ENCODE measurements around the gene SULT1C2. TPM values are rescaled to one million over a fixed set of nuclear protein-coding genes. Genes with fewer than 3 reads are reported as not detected.

Gene SULT1C2
- total RNA-seq, result not detected

DNA sequence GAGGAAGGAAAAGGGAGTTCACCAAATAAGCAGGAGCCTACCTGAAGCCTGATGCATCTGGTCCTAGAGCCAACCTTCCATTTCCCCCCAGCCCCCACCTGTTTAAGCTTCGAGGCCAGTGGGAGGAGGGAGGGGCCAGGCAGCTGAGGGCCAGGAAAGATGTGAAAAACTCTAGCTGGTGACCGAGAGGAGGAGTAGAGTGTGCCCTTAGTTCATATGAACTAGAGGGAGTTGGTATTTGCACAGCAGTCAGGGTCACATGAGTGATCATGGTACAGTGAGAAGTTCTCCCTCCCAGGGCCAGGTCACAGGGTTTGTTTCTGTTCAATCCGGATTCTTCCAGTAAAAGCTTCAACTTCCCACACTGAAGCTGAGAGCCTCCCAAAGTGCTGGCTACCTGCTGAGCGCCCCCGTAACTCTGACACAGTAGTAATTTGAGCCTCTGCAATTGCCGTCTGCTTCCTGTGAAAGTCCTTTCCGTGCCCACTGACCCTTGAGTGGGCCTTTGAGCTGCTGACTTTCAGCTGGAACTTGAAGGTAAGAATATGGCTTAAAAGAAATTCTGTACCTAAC lies at the start of gene SULT1C2:
TSS of gene SULT1C2 (plus strand) at position 362 of the 573 bp plus-strand sequence. CDS start 4,773 bp downstream, outside the sequence.
- Mint-ChIP-seq H3K4me1 (no peaks in the 10 kb centered on the region), H3K4me3 (no peak within 1 kb of the TSS), H3K9me3 (peaks cover 4% of the 10 kb centered on the region), H3K27me3 (peaks cover 8% of the 10 kb centered on the region), H3K36me3 (no peaks in the 10 kb centered on the region), H3K27ac (no peak within 1 kb of the TSS)
- POLR2A ChIA-PET, result no interaction called here
- DNase-seq (no peak), ATAC-seq (ENCODE audit: low read depth) (no peak)

DNA sequence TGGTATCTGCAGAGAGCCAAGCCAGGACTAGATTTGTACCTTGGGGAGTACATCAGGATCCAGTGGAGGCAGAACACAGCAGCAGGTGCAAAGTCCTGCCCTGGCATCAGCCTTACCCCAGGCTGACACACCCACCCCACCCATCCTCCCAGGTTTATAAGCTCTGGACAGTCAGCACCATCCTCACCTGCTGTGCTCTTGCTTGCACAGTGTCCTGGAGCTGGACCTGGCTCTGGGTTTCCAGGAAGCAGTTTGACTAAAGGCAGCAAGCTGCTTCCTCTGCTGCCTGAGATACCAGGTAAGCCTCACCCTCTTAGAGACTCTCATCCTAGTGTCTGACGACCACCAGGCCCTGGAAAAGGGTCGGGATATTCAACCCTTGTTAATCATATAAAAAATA lies 48.9 kb upstream of the SULT1C2 start, which contains the start of gene SULT1C3:
TSS of gene SULT1C3 (plus strand) at position 183 of the 400 bp plus-strand sequence. CDS start 7,227 bp downstream, outside the sequence.
- H3K4me3 Mint-ChIP-seq, result no peak within 1 kb of the TSS

DNA sequence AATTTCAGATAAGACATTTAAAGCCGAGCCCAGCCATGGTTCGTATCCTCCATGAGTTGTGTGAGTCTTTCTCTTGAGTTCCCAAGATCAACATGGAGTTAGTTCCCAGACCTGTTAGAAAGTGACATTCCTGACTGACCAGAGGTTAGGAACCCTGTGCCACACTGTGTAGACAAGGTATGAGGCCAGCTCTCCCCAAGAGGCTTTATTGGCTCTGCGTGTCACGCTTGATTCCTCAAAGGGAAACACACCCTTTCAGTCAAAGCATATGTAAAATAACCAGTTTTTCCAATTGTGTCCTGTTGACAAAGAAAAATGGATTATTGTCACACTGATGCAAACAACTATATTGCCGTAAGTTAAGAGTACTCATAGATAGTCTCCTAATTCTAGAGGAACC lies 47.7 kb upstream of the SULT1C2 start:
- H3K4me1 Mint-ChIP-seq, result no peaks in the 10 kb centered on the region
- no peaks in the 10 kb centered on the region for H3K27me3 Mint-ChIP-seq

More for the DNA sequence above, 48.9 kb upstream of the SULT1C2 start, which contains the start of gene SULT1C3:
- POLR2A ChIA-PET, result no interaction called here
- Mint-ChIP-seq H3K27me3 (no peaks in the 10 kb centered on the region), H3K4me1 (no peaks in the 10 kb centered on the region), H3K27ac (no peak within 1 kb of the TSS), H3K36me3 (no peaks in the 10 kb centered on the region), H3K9me3 (peaks cover 8% of the 10 kb centered on the region)
- DNase-seq, result no peak
- ATAC-seq (ENCODE audit: low read depth), result no peak

DNA sequence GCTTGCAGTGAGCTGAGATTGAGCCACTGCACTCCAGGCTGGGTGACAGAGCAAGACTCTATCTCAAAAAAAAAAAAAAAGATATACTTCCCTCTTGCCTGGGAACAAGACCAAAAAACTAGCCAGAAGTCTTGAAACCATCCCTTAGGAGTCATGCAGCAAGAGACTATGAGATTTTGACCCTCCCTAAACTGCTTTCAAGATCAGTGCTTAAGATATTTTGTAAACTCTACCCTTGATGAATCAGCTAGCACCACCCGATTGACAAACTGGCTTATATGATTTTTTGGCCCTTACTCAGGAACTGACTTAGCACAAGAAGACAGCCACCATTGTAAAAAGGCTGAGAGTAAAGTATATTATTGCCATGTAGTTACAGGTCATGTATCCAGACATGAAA lies 45.1 kb upstream of the SULT1C2 start:
- POLR2A ChIA-PET, result interaction anchor here (0.7 kb wide), 1 partner anchor 121 kb away, joined by 3 read pairs; no protein-coding TSS in a partner anchor
- Mint-ChIP-seq H3K9me3 (no peaks in the 10 kb centered on the region), H3K36me3 (no peaks in the 10 kb centered on the region), H3K4me3 (no peak overlapping the region), H3K27me3 (no peaks in the 10 kb centered on the region), H3K27ac (no peak overlapping the region), H3K4me1 (no peaks in the 10 kb centered on the region)
- ATAC-seq (ENCODE audit: low read depth), result no peak
- no peak for DNase-seq

More for the DNA sequence above, 47.7 kb upstream of the SULT1C2 start:
- no peak for DNase-seq
- Mint-ChIP-seq H3K27ac (no peak overlapping the region), H3K9me3 (peaks cover 6% of the 10 kb centered on the region), H3K4me3 (no peak overlapping the region), H3K36me3 (no peaks in the 10 kb centered on the region)
- ATAC-seq (ENCODE audit: low read depth), result no peak
- POLR2A ChIA-PET, result no interaction called here

DNA sequence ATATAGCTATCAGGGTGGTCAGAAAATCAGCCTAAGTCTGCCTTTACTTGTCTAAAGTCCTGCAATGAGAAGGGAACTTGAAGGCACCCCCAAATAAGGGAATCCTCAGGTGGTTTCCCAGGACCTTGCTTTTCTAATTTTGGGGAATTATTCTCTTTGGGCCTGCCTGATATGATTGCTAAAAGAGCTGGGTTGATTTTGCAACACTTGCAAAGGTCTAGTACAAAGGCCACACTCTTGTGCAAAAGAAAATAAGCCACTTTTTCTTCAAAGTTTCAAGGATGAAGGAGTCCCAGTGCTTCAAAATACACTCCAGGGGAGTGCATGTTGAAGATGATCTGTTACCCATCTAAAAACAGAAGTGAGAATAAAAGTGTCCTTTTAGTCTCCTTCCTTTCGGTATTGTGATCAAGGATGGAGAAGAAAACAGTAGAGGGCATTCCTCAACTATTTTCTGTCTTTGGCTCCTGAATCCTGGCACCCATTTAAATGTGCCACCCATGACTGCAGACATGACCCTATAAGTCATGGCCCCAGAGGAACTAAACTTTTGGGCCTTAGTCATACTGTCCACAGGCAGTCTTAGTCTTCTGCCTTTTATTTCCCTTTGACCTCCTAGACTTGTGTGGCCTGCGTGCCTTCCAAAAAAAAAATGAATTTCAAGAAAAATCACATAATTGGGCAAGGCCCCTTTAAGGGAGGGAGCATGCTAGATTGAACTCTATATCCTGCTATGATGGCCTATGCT lies 43.9 kb upstream of the SULT1C2 start:
- POLR2A ChIA-PET, result no interaction called here
- H3K4me3 Mint-ChIP-seq, result no peak overlapping the region
- H3K4me1 Mint-ChIP-seq, result no peaks in the 10 kb centered on the region

DNA sequence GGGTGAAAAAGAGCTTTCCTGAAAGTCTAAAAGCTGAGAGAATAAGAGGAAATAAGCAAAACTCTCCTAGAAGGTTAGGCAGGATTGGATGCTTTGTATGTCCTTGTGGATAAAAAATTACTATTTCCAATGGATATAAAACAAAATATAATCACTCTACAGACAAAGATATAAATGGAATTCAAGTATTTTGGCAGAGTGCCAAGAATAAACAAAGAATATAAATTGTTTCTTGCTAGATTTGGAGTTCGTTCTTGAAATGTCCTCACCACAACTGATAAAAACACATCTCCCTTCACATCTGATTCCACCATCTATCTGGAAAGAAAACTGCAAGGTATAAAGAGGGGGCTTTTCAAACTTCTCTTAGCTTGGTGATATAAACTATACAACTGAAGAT lies 35.6 kb upstream of the SULT1C2 start:
- ATAC-seq (ENCODE audit: low read depth), result no peak
- no peak for DNase-seq
- H3K36me3 Mint-ChIP-seq, result no peaks in the 10 kb centered on the region
- no peak overlapping the region for H3K4me3 Mint-ChIP-seq
- no peaks in the 10 kb centered on the region for H3K9me3 Mint-ChIP-seq
- POLR2A ChIA-PET, result no interaction called here
- no peak overlapping the region for H3K27ac Mint-ChIP-seq
- no peaks in the 10 kb centered on the region for H3K4me1 Mint-ChIP-seq
- H3K27me3 Mint-ChIP-seq, result peaks cover 11% of the 10 kb centered on the region

More for the DNA sequence above, 43.9 kb upstream of the SULT1C2 start:
- H3K9me3 Mint-ChIP-seq, result no peaks in the 10 kb centered on the region
- no peak overlapping the region for H3K27ac Mint-ChIP-seq
- peaks cover 2% of the 10 kb centered on the region for H3K27me3 Mint-ChIP-seq
- no peak for DNase-seq
- no peaks in the 10 kb centered on the region for H3K36me3 Mint-ChIP-seq
- ATAC-seq (ENCODE audit: low read depth), result no peak

DNA sequence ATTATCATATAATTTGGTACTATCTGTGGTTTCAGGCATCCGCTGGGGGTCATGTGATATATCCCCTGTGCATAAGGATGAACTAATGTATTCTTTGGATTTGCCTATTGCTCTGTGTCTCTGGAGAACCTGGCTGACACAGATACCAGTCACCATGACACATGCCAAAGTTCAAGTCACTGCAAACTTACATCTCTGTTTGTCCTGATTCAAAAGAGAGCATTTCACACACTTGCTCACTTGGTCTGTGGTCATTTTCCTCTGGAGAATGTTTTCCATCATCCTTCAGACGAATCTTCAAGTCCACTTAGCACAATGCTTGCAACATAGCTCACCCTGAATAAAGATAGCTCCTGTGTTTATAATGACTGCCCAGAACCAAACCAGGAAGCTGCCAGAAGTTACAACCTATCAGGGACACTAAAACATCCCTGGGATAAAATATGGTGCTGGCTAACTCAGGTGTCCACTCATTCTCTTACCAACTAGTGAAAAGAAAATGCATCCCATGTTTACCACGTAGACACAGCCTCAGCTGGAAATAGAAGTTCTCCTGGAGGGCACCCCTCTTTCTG lies 30.9 kb upstream of the SULT1C2 start:
- no peak overlapping the region for H3K27ac Mint-ChIP-seq
- POLR2A ChIA-PET, result no interaction called here
- no peaks in the 10 kb centered on the region for H3K9me3 Mint-ChIP-seq
- no peak for ATAC-seq (ENCODE audit: low read depth)
- no peaks in the 10 kb centered on the region for H3K36me3 Mint-ChIP-seq
- no peak overlapping the region for H3K4me3 Mint-ChIP-seq
- no peaks in the 10 kb centered on the region for H3K4me1 Mint-ChIP-seq
- H3K27me3 Mint-ChIP-seq, result peaks cover 7% of the 10 kb centered on the region
- DNase-seq, result no peak

DNA sequence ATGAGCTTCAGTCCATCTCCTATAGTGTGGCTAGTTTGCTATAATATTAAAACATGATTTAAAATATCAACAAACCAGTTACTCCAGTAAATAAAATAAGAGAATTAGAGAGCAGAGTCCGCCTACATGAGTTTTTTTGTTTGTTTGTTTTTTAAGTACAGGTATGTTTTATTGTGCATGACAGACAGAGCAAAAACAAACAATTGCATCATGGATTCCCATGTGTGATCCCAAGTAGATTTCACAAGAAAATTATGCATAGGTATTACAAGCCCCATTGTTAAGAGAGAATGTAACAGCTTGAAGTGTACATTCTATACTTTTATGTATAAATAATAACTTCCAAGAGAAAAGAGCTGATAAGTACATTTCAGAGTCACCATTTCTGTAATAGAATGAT lies 27.9 kb upstream of the SULT1C2 start:
- H3K27me3 Mint-ChIP-seq, result peaks cover 9% of the 10 kb centered on the region
- no peak for DNase-seq
- H3K4me3 Mint-ChIP-seq, result no peak overlapping the region
- no peaks in the 10 kb centered on the region for H3K4me1 Mint-ChIP-seq
- H3K36me3 Mint-ChIP-seq, result no peaks in the 10 kb centered on the region
- no peak overlapping the region for H3K27ac Mint-ChIP-seq
- no peak for ATAC-seq (ENCODE audit: low read depth)
- no peaks in the 10 kb centered on the region for H3K9me3 Mint-ChIP-seq
- POLR2A ChIA-PET, result no interaction called here

DNA sequence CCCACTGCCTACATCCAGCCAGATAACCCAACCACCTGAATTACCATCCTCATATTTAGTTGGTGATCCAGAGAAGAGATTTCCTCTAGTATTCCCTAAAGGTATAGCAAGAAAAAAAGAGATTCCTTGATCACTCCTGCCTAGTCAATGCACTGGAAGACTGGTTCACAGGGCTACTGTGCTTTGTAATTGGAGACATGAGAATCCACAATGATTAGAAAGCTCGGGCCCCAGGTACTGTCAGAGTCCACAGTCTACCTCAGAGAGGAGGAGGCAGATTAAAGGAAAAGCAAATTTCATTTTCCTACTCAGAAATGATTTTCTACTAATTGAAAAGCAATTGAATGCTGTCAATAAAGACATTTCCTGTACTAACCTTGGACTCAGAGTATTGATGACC lies 26.7 kb upstream of the SULT1C2 start:
- no peak for ATAC-seq (ENCODE audit: low read depth)
- Mint-ChIP-seq H3K9me3 (no peaks in the 10 kb centered on the region), H3K27me3 (peaks cover 11% of the 10 kb centered on the region), H3K36me3 (no peaks in the 10 kb centered on the region), H3K4me1 (no peaks in the 10 kb centered on the region), H3K4me3 (no peak overlapping the region), H3K27ac (no peak overlapping the region)
- no peak for DNase-seq
- POLR2A ChIA-PET, result no interaction called here

DNA sequence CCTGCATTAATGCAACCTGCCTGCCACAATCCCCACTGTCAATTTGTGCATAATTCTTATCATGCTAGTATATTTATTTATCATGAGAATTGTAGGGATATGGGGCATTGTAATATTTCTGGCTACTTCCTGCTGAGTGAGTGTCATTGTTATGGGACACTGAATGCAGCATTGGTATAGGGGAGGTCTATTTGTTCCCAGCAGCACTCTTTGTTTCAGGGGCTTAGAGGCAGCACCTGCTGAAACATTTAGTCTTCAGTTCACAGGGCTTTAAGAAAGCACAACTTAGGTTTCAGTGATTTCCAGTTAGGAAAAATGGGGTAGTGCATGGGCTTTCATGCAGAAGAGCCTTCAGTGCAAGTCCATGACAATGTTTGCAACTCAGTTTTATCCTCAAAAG lies 25.3 kb upstream of the SULT1C2 start:
- no peak for ATAC-seq (ENCODE audit: low read depth)
- H3K36me3 Mint-ChIP-seq, result no peaks in the 10 kb centered on the region
- DNase-seq, result no peak
- peaks cover 16% of the 10 kb centered on the region for H3K27me3 Mint-ChIP-seq
- no peaks in the 10 kb centered on the region for H3K9me3 Mint-ChIP-seq
- H3K27ac Mint-ChIP-seq, result no peak overlapping the region
- H3K4me1 Mint-ChIP-seq, result no peaks in the 10 kb centered on the region
- POLR2A ChIA-PET, result no interaction called here
- no peak overlapping the region for H3K4me3 Mint-ChIP-seq

DNA sequence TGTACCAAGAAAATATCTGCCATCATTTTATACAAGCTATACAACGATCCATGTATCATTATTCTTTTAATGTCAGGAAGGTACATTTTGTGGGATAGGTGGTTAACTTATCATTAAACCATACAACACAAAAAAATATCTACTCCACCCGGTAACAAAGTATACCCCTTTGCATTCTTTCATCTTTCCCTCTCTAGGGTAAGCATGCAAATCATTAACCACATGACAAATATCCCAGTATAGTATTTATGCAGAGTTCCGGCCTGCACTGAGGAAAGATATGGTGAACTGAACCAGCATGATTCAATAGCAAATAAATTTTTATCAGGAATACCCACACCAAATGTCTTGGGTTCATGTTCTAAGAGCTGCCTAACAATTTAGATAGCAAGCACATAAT lies 22.5 kb upstream of the SULT1C2 start:
- ATAC-seq (ENCODE audit: low read depth) (no peak), DNase-seq (no peak)
- H3K27ac Mint-ChIP-seq, result no peak overlapping the region
- no peaks in the 10 kb centered on the region for H3K36me3 Mint-ChIP-seq
- H3K27me3 Mint-ChIP-seq, result peaks cover 12% of the 10 kb centered on the region
- H3K4me3 Mint-ChIP-seq, result no peak overlapping the region
- POLR2A ChIA-PET, result no interaction called here
- H3K4me1 Mint-ChIP-seq, result no peaks in the 10 kb centered on the region
- no peaks in the 10 kb centered on the region for H3K9me3 Mint-ChIP-seq

DNA sequence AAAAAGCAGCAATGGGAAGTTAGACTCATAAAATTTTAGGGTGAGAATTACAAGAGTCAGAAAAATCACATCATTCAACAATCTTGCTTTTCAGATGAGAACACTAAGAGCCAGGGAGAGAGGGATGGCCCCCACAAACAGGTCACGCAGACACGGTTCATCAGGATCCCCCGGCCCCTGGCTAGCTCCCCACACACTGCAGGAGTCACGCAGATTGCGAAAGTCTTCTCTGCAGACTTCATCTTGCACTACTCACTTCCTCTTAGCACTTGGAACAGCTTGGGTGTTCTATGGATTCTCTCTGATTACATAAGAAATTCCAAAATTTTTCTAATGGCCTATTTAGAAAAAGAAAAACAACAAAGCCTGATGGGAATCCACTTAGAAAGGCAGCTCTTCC lies 21.6 kb upstream of the SULT1C2 start:
- Mint-ChIP-seq H3K27me3 (peaks cover 12% of the 10 kb centered on the region), H3K27ac (no peak overlapping the region), H3K9me3 (no peaks in the 10 kb centered on the region), H3K4me1 (no peaks in the 10 kb centered on the region), H3K4me3 (no peak overlapping the region), H3K36me3 (no peaks in the 10 kb centered on the region)
- ATAC-seq (ENCODE audit: low read depth) (no peak), DNase-seq (no peak)
- POLR2A ChIA-PET, result no interaction called here

DNA sequence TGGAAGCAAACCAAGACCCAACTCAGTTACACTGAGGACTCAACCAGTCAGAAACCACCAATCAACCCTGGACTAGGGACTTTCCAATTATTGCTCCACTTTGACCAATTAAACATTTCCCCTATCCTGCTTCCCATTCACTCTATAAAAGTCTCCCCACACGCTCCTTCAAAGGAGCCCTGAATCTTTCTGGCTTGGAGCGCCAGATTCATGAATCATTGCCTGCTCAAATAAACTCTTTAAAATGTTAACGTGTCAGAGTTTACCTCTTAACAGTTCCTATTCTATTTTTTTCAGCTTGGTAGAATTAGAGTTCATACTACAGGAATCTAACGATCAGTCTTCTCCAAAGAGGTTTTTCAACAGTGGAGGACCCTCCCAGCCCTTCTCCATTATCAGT lies 20.7 kb upstream of the SULT1C2 start:
- peaks cover 12% of the 10 kb centered on the region for H3K27me3 Mint-ChIP-seq
- H3K4me1 Mint-ChIP-seq, result no peaks in the 10 kb centered on the region
- no peak overlapping the region for H3K27ac Mint-ChIP-seq
- POLR2A ChIA-PET, result no interaction called here
- no peak for ATAC-seq (ENCODE audit: low read depth)
- no peaks in the 10 kb centered on the region for H3K36me3 Mint-ChIP-seq
- DNase-seq, result no peak
- no peak overlapping the region for H3K4me3 Mint-ChIP-seq
- H3K9me3 Mint-ChIP-seq, result no peaks in the 10 kb centered on the region

DNA sequence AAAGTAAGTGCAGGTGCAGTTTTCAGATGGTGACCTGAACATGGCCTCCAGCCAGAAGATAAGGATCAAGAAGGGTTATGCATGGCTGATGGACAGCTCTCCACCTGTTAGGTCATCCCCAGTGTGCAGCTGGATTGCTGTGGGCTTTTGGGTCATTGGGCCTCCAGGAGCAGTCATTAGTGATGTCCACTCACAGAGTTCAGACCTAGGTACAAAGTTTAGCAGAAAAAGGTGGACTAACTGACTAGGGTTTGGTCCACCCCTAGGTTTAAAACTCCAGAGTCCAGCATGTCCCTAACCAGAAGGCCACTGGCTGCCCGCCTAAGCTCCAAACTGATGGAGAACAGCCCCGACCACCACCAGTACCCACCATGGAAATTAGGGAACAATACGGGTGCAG lies 18.3 kb upstream of the SULT1C2 start:
- ATAC-seq (ENCODE audit: low read depth), result no peak
- Mint-ChIP-seq H3K4me1 (no peaks in the 10 kb centered on the region), H3K4me3 (no peak overlapping the region), H3K27me3 (peaks cover 8% of the 10 kb centered on the region), H3K27ac (no peak overlapping the region), H3K36me3 (no peaks in the 10 kb centered on the region), H3K9me3 (no peaks in the 10 kb centered on the region)
- DNase-seq, result no peak
- POLR2A ChIA-PET, result no interaction called here
